Erythroblast (primary cell): ENCODE measurements around the gene TNFRSF21.
"Not testable (repeated sequence)": the region's sequence is repeated elsewhere in the genome, so short reads cannot be mapped to it uniquely, and the experiment has no call there.

Experiments
- DNase-seq, 2 experiments: peaks; one replicate each; lab custom pipeline; 2025; lab: John Stamatoyannopoulos, UW
- GATA1 ChIP-seq: IDR thresholded peaks from 2 replicates; pipeline ENCODE4 v1.6.1; 2011; ENCODE audit warnings: low read depth, mild to moderate bottlenecking, control low read depth, low read length, moderate library complexity
- POLR2A ChIP-seq: IDR thresholded peaks from 2 replicates; pipeline ENCODE4 v1.6.1; 2011; ENCODE audit warnings: mild to moderate bottlenecking, low read length

TNFRSF21 gene

GRCh38 chr6:47343600-47343999 is 33.9 kb upstream of the TNFRSF21 start:
- DNase-seq = no peak
- TF ChIP-seq POLR2A (no peak), GATA1 (no peak)

- DNase-seq = no peak
- TF ChIP-seq POLR2A (no peak), GATA1 (no peak)
Measured at GRCh38 chr6:47342824-47343223, 33.1 kb upstream of the TNFRSF21 start.

- no peak for DNase-seq
- TF ChIP-seq POLR2A (no peak), GATA1 (no peak)
Measured at GRCh38 chr6:47337519-47337918, 27.8 kb upstream of the TNFRSF21 start.

- DNase-seq = no peak
- TF ChIP-seq POLR2A = no peak
- no peak for TF ChIP-seq GATA1
Measured at GRCh38 chr6:47336334-47336733, 26.6 kb upstream of the TNFRSF21 start.

- TF ChIP-seq POLR2A (no peak), GATA1 (no peak)
- no peak for DNase-seq
Measured at GRCh38 chr6:47335466-47335865, 25.8 kb upstream of the TNFRSF21 start.

GRCh38 chr6:47334334-47334733 is 24.6 kb upstream of the TNFRSF21 start:
- TF ChIP-seq GATA1 (no peak), POLR2A (no peak)
- no peak for DNase-seq

GRCh38 chr6:47328606-47329005 is 18.9 kb upstream of the TNFRSF21 start:
- DNase-seq = not testable (repeated sequence)

GRCh38 chr6:47328139-47328538 is 18.4 kb upstream of the TNFRSF21 start:
- DNase-seq = not testable (repeated sequence)

GRCh38 chr6:47323887-47324286 is 14.2 kb upstream of the TNFRSF21 start:
- DNase-seq = no peak
- TF ChIP-seq GATA1 (no peak), POLR2A (no peak)

GRCh38 chr6:47323321-47323720 is 13.6 kb upstream of the TNFRSF21 start:
- no peak for TF ChIP-seq POLR2A
- TF ChIP-seq GATA1 = no peak
- no peak for DNase-seq

GRCh38 chr6:47321577-47321976 is 11.9 kb upstream of the TNFRSF21 start:
- peak; percentile 16 to 46 for DNase-seq

GRCh38 chr6:47319867-47320266 is 10.2 kb upstream of the TNFRSF21 start:
- TF ChIP-seq POLR2A (no peak), GATA1 (no peak)
- no peak for DNase-seq

More at GRCh38 chr6:47321577-47321976, 11.9 kb upstream of the TNFRSF21 start:
- TF ChIP-seq GATA1 (no peak), POLR2A (no peak)

- DNase-seq = no peak
- TF ChIP-seq GATA1 (no peak), POLR2A (no peak)
Measured at GRCh38 chr6:47319382-47319781, 9.7 kb upstream of the TNFRSF21 start.

- peak in 1 of 2 experiments; percentile 35 for DNase-seq
- TF ChIP-seq GATA1 = no peak
- TF ChIP-seq POLR2A = no peak
Measured at GRCh38 chr6:47318236-47318989, 8.7 kb upstream of the TNFRSF21 start.

GRCh38 chr6:47315181-47315580 is 5.5 kb upstream of the TNFRSF21 start:
- not testable (repeated sequence) for DNase-seq
